Peyer's patch (tissue), 4 donors: Measurements from ENCODE around the gene PEX5L.

Source experiments
- CTCF ChIP-seq, 6 experiments: fragments of 450-650 bp in 4 of 6; fragments of 200-600 bp in 2 of 6; sonication (generic) in 1 of 6; IDR thresholded peaks; one replicate each; pipeline ENCODE4 v1.5.1; 2017 to 2019; ENCODE audit warnings: antibody characterized with exemption in 6 of 6, mild to moderate bottlenecking in 3 of 6, moderate library complexity in 1 of 6
- POLR2A ChIP-seq, 2 donors: fragments of 450-650 bp; IDR thresholded peaks; one replicate each; pipeline ENCODE4 v1.5.1; 2017; ENCODE audit warnings: antibody characterized with exemption in 2 of 2, mild to moderate bottlenecking in 2 of 2, moderate library complexity in 2 of 2

- no peak for TF ChIP-seq CTCF (IDR thresholded peaks at IDR 0.05)
- TF ChIP-seq POLR2A (IDR thresholded peaks at IDR 0.05), result no peak
Observed at GRCh38 chr3:179840985-179841384, 195.8 kb downstream of the PEX5L start.
